GM18909 (cell line): ENCODE results near the gene PLEKHA1.

Experiments used
- ATAC-seq: cut with Tn5 transposase; IDR thresholded peaks from one replicate; pipeline ENCODE4 v1.9.1; 2021; ENCODE audit warnings: mild to moderate bottlenecking; ENCODE audit not compliant: unreplicated experiment, poor library complexity

PLEKHA1 gene

DNA sequence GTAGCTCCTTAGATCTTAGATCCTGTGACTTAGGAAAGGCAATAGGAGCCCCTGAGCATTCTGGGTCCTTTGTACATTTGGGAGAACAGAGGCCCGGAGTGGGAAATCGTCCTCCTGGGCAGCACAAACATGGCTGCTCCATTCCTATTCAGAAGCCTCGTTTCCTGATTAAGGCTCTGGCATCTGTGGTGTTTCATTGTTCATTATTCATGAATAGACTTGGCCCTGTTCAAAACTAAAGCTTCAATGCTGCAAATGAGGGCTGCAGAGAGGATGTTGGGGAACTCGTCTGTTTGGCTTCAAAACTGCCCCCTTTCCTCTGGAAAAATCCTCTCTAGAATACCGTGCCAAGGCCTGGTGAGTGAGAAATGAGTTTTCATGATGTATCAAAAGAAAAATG lies 83.4 kb downstream of the PLEKHA1 start:
- no peak for ATAC-seq

- ATAC-seq = no peak
These were observed 84.2 kb downstream of the PLEKHA1 start for GRCh38 chr10:122458693-122459092.

DNA sequence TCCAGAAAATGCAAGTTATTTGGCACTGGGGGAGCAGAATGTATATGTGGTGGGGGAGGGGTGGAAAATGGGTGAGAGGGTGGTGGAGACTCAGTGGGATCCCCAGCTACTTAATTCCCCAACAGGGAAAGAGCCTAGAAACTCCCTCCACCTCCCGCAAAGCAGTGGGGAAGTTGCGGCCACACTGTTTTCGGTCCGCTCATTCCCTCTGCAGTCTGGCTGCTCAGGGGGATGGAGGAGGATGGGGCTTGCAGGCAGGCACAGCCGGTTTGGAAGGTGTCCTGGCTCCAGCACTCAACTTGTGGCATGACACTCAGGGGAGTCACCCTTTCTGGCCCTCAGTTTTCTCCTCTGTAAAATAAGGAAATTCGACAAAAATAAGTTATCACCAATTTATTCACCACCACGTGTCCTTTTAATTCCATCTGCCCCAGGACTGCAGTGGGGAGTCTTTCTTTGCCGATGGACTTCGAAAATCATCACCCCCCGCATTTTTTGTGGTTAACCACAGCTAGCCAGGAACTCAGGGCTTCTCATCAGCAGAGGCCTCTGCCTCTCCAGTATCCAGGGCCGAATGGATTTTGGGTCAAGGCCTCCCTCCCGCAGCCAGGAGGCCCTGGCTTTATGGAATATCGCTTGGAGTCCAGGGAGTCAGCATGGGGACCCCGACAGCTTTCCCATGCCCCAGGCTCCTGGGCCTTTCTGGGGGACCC lies 85.2 kb downstream of the PLEKHA1 start:
- no peak for ATAC-seq

- ATAC-seq = no peak
These were observed 86.4 kb downstream of the PLEKHA1 start for GRCh38 chr10:122460891-122461293.

DNA sequence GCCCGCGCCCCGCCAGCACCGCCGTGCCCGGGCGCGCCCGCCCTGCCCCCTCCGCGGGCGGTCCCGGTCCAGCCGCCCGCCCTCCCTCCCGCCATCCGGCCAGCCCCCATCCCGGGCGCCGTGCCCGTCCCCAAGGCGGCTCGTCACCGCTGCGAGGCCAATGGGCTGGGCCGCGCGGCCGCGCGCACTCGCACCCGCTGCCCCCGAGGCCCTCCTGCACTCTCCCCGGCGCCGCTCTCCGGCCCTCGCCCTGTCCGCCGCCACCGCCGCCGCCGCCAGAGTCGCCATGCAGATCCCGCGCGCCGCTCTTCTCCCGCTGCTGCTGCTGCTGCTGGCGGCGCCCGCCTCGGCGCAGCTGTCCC lies 86.8 kb downstream of the PLEKHA1 start, which contains the start of gene HTRA1:
Gene HTRA1, plus strand, starts transcription at position 187 of the 362 bp plus-strand sequence. Its CDS starts 100 bp downstream, at position 287.
- ATAC-seq = no peak

DNA sequence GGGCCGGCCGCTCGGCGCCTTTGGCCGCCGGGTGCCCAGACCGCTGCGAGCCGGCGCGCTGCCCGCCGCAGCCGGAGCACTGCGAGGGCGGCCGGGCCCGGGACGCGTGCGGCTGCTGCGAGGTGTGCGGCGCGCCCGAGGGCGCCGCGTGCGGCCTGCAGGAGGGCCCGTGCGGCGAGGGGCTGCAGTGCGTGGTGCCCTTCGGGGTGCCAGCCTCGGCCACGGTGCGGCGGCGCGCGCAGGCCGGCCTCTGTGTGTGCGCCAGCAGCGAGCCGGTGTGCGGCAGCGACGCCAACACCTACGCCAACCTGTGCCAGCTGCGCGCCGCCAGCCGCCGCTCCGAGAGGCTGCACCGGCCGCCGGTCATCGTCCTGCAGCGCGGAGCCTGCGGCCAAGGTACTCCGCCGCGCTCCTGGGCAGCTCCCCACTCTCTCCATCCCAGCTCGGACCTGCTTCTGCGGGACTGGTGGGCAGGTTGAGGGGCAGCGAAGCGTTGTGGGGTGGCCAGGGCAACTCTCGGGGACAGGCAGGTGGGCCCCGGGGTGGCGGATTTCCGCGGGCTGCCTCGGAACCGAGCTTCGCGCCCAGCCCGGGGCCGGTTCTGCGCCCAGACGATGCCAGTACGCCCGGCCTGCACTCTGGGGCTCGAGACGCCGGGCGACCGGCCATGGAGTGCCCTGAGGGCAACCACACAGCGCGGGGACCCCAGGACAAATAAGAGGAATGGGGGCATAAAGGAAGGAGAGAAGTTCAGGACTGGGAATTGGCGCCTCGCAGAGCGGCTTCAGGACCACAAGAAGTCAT lies 87.4 kb downstream of the PLEKHA1 start:
- ATAC-seq = no peak

DNA sequence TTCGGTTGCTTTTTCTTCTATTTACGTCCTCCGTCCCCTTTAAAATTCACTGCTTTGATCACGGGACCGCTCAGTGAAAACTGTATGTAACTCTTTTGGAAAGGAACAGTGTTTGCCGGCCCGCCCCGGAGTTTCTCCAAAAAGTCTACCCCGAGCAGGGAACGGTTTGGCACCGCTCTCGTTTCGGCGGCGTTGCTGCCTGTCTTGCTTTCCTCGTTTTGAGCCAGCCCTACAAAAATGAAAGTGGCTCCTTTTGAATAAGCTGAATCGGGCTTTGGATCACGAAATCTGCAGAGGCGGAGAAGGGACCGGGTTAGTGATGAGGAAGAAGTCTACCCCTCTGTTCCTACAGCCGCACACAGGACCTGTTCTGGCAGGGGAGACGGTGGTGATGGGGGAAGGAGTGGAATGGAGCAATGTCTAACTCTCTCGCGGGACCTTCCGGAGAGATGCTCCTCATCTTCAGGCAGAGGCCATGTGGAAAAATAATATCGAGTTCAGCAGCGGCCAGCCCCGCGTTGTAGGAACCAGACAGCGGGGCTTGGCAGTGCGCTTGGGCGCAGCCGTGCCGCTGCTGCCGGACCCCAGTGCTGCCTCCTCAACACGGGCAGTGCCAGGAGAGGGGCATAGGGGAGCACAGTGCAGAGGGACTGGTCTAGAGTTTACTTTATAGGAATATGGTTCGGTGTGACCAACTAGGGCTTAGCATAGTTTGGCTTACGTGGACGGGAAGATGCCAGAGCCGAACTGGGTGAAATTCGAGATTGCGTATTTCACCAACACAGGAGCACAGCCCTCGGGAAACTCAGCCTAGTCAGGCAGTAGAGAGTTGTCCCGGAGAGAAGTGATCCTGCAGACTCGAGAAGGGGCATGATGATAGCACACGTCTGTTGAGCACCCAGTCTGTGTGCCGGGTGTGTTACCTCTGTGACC lies 88.3 kb downstream of the PLEKHA1 start:
- no peak for ATAC-seq

- no peak for ATAC-seq
These were observed 89.2 kb downstream of the PLEKHA1 start for GRCh38 chr10:122463466-122464249.

DNA sequence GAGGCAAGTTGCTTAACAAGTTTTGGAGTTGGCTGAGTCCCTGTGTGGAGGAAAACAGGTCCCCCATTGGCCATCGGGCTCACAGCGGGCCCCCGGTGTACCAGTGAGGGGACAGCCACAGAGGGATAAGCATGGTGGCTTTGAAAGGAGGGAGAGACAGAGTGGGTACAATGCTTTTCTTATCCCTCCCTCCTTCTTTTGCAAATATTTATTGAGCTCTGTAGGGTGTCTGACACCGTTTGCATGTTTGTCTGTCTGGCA lies 89.7 kb downstream of the PLEKHA1 start:
- no peak for ATAC-seq

- ATAC-seq = no peak
These were observed 90.1 kb downstream of the PLEKHA1 start for GRCh38 chr10:122464586-122464985.

DNA sequence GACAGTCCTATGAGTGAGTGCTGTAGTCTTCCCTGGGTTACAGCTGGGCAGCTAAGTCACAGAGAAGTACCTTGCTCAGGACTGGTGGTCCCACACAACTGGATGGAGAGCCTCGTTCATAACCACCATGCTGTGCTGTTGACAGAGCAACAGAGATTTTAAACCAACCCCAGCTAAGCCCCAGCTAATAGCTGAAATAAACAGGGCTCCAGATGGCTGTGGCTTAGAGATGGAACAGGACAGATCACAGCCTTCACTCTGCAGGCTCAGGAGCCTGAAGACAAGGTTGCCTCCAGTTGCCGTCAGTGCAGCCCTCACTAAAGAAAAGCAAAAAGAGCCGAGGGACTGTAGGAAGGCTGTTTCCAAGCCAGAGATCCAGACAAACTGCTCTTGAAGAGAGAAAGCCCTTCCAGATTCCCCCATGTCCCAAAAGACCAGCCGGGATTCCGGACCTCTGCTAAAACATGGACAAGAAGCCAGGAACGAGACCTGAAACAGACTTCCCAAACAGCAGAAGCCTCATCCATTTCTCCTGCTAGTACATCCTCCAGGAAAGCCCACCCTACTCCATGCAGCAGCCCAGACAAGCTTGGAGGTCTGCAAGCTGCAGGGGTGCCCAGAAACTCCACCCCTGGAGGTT lies 91.0 kb downstream of the PLEKHA1 start:
- ATAC-seq = no peak

GRCh38 chr10:122466951-122467381 lies 92.5 kb downstream of the PLEKHA1 start:
- ATAC-seq = no peak

- no peak for ATAC-seq
These were observed 93.2 kb downstream of the PLEKHA1 start for GRCh38 chr10:122467701-122468100.

GRCh38 chr10:122468307-122468925 lies 93.9 kb downstream of the PLEKHA1 start:
- no peak for ATAC-seq

GRCh38 chr10:122468926-122469781 lies 94.6 kb downstream of the PLEKHA1 start:
- ATAC-seq = no peak

GRCh38 chr10:122469848-122470247 lies 95.3 kb downstream of the PLEKHA1 start:
- ATAC-seq = no peak

- ATAC-seq = no peak
These were observed 97.1 kb downstream of the PLEKHA1 start for GRCh38 chr10:122471531-122472177.

- no peak for ATAC-seq
These were observed 98.6 kb downstream of the PLEKHA1 start for GRCh38 chr10:122473116-122473515.
